Measurements from ENCODE around the gene TMEM121. TPM values are rescaled to one million over a fixed set of nuclear protein-coding genes. Genes with fewer than 3 reads are reported as not detected.
"Not testable (repeated sequence)": the region's sequence is repeated elsewhere in the genome, so short reads cannot be mapped to it uniquely, and the experiment has no call there.

TMEM121 gene
- polyA plus RNA-seq, 3 donors, result 1.8 to 2.6 (median 1.8) TPM

GRCh38 chr14:105533811-105534498 lies 7.6 kb downstream of the TMEM121 start:
- H3K27ac ChIP-seq (ENCODE audit: low read depth, low read length), result no peak overlapping the region
- WGBS, 3 donors, result 66 to 74% (median 70%) methylated on average over 21 of the region's 21 CpGs

GRCh38 chr14:105534586-105534985 lies 8.2 kb downstream of the TMEM121 start:
- H3K27ac ChIP-seq (ENCODE audit: low read depth, low read length), result no peak overlapping the region
- WGBS, 3 donors, result 58 to 63% (median 61%) methylated on average over 12 to 13 of the region's 13 CpGs

- WGBS, 3 donors, result 75 to 79% (median 78%) methylated on average over 7 of the region's 7 CpGs
- no peak overlapping the region for H3K27ac ChIP-seq (ENCODE audit: low read depth, low read length)
These were observed 9.7 kb downstream of the TMEM121 start for GRCh38 chr14:105536051-105536450.

GRCh38 chr14:105536691-105537579 lies 10.6 kb downstream of the TMEM121 start:
- no peak overlapping the region for H3K27ac ChIP-seq (ENCODE audit: low read depth, low read length)
- WGBS, 3 donors, result 68 to 80% (median 79%) methylated on average over 34 of the region's 34 CpGs

GRCh38 chr14:105537580-105538474 lies 11.4 kb downstream of the TMEM121 start:
- H3K27ac ChIP-seq (ENCODE audit: low read depth, low read length), result no peak overlapping the region
- WGBS, 3 donors, result 16 to 25% (median 22%) methylated on average over 22 to 30 of the region's 30 CpGs

- no peak overlapping the region for H3K27ac ChIP-seq (ENCODE audit: low read depth, low read length)
- 74 to 89% (median 89%) methylated on average over 23 of the region's 23 CpGs for WGBS, 3 donors
These were observed 12.2 kb downstream of the TMEM121 start for GRCh38 chr14:105538481-105539049.

GRCh38 chr14:105540811-105541210 lies 14.4 kb downstream of the TMEM121 start:
- H3K27ac ChIP-seq (ENCODE audit: low read depth, low read length), result no peak overlapping the region
- 66 to 79% (median 79%) methylated on average over 9 of the region's 9 CpGs for WGBS, 3 donors

GRCh38 chr14:105541218-105541875 lies 15.0 kb downstream of the TMEM121 start:
- H3K27ac ChIP-seq (ENCODE audit: low read depth, low read length), result no peak overlapping the region
- 71 to 79% (median 74%) methylated on average over 19 of the region's 19 CpGs for WGBS, 3 donors

GRCh38 chr14:105545676-105546075 lies 19.3 kb downstream of the TMEM121 start:
- H3K27ac ChIP-seq (ENCODE audit: low read depth, low read length), result not testable (repeated sequence)
- 53 to 64% (median 61%) methylated on average over 1 of the region's 1 CpG for WGBS, 3 donors

GRCh38 chr14:105546410-105546809 lies 20.0 kb downstream of the TMEM121 start:
- H3K27ac ChIP-seq (ENCODE audit: low read depth, low read length), result not testable (repeated sequence)
- 86 to 94% (median 92%) methylated on average over 4 to 10 of the region's 20 CpGs for WGBS, 3 donors

- WGBS, 3 donors, result 80 to 95% (median 91%) methylated on average over 8 to 19 of the region's 24 CpGs
- H3K27ac ChIP-seq (ENCODE audit: low read depth, low read length), result not testable (repeated sequence)
These were observed 20.7 kb downstream of the TMEM121 start for GRCh38 chr14:105547072-105547471.

GRCh38 chr14:105547741-105548169 lies 21.4 kb downstream of the TMEM121 start:
- H3K27ac ChIP-seq (ENCODE audit: low read depth, low read length), result no peak overlapping the region
- 94 to 98% (median 96%) methylated on average over 18 to 38 of the region's 38 CpGs for WGBS, 3 donors

- WGBS, 3 donors, result 85 to 94% (median 92%) methylated on average over 23 of the region's 23 CpGs
- H3K27ac ChIP-seq (ENCODE audit: low read depth, low read length), result no peak overlapping the region
These were observed 23.1 kb downstream of the TMEM121 start for GRCh38 chr14:105549481-105549880.

- whole genome bisulfite sequencing, 3 donors, result 85 to 92% (median 91%) methylated on average over 6 of the region's 6 CpGs
- no peak overlapping the region for H3K27ac ChIP-seq (ENCODE audit: low read depth, low read length)
These were observed 27.6 kb downstream of the TMEM121 start for GRCh38 chr14:105554022-105554421.

- H3K27ac ChIP-seq (ENCODE audit: low read depth, low read length), result no peak overlapping the region
- 69 to 78% (median 77%) methylated on average over 5 of the region's 5 CpGs for WGBS, 3 donors
These were observed 28.1 kb downstream of the TMEM121 start for GRCh38 chr14:105554523-105554922.

GRCh38 chr14:105557671-105558070 lies 31.3 kb downstream of the TMEM121 start:
- not testable (repeated sequence) for H3K27ac ChIP-seq (ENCODE audit: low read depth, low read length)
- 77 to 80% (median 78%) methylated on average over 19 of the region's 19 CpGs for WGBS, 3 donors

GRCh38 chr14:105558449-105559154 lies 32.2 kb downstream of the TMEM121 start:
- 80 to 88% (median 83%) methylated on average over 12 to 16 of the region's 28 CpGs for WGBS, 3 donors
- H3K27ac ChIP-seq (ENCODE audit: low read depth, low read length), result not testable (repeated sequence)
